ENCODE data around the gene SARM1.

The SARM1 gene

DNA sequence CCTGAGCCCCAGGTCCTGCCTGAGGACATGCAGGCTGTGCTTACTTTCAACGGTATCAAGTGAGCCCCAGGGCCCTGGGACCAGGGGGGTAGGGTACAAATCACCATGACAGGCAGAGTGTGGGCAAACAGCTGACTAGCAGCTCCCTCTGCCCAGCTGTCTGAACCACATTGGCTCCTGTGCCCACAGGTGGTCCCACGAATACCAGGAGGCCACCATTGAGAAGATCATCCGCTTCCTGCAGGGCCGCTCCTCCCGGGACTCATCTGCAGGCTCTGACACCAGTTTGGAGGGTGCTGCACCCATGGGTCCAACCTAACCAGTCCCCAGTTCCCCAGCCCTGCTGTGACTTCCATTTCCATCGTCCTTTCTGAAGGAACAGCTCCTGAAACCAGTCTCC lies 24.5 kb downstream of the SARM1 start:
- DNase-seq (ENCODE audit: low spot score): no peak

DNA sequence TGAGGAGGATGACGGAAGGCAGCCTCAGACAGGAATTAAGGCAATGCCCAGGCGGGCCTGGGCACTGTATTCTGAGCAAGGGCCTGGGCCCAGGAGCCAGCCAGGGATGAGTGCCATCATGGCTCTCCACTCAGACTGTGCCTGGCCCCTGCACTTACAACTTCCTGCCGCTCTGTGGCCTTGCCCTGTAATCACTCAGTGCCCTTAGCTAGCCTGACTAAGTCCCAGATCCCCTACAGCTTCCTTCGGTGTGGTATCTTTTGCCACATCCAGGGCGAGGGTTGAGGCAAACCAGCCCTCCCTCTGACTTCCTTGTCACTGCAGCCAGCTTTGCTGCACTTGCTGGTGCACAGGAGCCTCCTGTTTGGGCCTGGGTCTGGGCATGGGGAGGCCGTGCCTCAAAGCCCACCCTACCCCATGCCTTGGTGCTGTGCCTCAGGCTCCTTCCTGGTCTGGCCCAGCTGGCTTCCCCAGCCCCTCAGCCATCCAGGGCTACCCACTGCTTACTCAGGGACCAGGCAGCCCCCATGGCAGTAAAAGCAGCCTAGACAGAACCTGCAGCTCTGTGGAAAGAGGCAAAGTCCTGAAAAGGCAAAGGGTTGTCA lies 25.2 kb downstream of the SARM1 start:
- no peak for DNase-seq (ENCODE audit: low spot score)

- DNase-seq (ENCODE audit: low spot score): no peak
These were observed 25.8 kb downstream of the SARM1 start for GRCh38 chr17:28397275-28397674.

GRCh38 chr17:28397687-28398279 lies 26.3 kb downstream of the SARM1 start:
- DNase-seq (ENCODE audit: low spot score): no peak

DNA sequence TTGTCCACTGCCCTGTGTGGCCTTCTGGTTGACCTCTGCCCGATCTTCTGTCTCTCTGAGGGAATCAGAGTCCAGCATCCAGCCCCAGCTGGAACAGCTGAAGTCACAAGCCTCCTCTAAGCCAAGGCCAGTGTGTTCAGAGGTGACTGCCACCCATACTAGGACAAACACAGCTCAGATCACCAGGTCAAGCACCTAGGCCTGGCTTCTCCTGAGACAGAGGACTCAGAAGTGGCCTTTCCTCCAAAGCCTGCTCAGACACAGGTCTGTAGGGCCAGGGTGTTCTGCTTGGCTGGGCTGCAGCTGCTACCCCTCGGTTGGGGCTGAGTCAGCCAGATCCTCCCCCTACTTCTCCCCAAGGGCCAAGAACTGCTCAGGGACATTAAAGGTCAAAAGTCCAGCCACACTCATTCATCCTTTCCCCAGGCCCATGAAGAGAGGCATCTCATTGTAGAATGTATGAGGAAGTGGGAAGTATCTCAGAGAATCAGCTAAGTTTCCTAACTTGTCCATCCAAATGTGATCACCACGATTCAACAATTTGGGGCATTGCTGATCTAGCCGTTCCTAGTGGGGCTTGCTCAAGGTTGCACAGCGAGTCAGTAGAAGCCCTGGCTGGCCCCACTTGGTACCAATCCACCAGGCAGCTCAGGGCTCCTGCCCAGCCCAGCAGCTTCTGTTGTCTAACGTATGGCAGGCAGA lies 26.9 kb downstream of the SARM1 start:
- no peak for DNase-seq (ENCODE audit: low spot score)

GRCh38 chr17:28399808-28400207 lies 28.3 kb downstream of the SARM1 start:
- DNase-seq (ENCODE audit: low spot score): no peak

DNA sequence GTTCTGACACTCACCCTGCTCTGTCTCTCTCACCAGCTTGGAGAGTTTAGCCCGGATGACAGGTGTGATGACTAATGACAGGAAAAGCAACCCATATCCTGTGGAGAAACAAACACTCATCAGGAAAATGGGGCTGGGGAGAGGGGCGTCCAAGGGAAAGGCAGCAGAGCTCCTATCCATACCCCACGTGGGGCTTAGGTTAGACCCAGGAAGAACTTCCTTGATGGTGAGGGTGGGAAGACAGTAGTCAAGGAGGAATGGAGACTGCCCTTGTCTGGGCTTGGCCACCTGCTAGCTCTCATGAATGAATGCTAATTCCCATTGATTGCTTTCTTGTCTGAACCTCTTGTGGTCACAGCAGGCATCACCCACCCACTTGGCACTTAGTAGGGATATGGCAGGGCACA lies 30.7 kb downstream of the SARM1 start:
- DNase-seq (ENCODE audit: low spot score): no peak

DNA sequence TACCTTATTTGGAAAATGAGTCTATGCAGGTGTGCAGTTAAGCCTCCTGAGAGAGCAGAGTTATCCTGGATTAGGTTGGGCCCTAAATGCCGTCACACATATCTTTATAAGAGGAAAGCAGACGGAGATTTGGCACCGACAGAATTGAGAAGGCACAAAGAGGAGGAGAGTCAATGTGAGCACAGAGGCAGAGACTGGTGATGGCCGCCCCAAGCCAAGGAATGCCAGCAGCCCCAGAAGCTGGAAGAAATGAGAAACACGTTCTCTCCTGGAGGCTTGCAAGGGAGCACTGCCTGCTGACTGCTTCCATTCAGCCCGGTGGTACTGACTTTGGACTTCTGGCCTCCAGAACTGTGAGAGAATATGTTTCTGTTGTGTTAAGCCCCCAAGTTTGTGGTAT lies 31.4 kb downstream of the SARM1 start:
- no peak for DNase-seq (ENCODE audit: low spot score)

DNA sequence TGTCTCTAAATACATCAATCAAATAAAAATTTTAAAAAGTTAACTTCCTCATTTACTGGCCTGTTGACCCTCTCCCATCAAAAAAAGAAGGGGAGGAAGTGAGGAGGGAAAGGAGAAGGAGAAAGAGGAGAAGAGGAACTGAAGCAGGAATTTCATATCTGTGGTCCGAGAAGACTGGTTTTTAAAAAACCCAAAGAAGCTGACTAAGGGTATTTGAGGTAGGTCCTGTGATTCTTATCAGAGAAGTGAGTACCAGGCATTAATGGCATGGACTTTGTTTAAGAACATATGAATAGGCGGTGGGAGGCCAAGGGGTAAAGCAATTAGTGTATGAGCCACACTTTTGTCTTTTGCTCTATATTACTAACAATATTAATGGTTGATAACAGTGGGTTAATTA lies 32.5 kb downstream of the SARM1 start:
- no peak for DNase-seq (ENCODE audit: low spot score)

- no peak for DNase-seq (ENCODE audit: low spot score)
These were observed 32.9 kb downstream of the SARM1 start for GRCh38 chr17:28404461-28404811.

- peak; percentile 21 for DNase-seq (ENCODE audit: low spot score)
These were observed 33.5 kb downstream of the SARM1 start for GRCh38 chr17:28404812-28405570.

DNA sequence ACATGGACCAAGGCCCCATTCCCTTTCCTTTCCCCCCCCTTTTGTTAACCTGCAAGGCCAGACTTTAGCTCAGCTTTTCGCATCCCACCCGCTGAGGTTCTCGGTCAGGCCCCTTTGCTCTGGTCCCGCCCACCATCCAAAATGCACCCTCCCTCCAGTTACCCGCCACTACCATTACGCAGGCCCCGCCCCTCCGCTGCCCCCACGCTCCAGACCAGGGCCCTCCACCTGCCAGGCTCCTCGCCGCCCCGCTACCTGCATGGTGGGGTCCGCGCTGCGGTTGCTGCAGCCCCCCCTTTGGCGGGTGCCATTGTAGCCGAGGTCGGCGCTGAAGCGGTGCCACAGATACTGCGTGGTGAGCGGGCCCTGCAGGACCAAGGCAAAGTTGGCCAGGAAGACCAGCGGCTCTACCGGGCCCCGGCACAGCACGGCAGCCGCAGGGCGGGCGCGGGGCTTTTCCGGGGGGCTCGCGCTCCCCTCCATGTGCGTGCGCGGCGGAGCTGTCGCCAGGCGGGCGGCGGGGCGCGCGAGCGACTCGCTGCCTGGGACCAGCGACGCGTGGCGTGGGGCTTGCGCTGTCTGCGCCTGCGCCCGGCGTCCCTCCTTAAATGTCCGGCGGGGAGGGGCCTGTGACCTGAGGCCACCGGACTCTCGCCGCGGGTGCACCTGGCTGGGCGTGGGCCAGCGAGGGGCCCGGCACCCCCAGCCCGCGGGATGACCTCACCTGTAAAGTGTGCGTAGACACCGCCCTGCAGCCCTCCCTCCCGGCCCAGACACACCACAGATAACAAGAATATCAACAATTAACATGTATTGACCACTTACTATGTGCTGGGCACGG lies 34.4 kb downstream of the SARM1 start, which contains the start of gene SLC46A1:
TSS of gene SLC46A1 (minus strand) at position 581 of the 841 bp plus-strand sequence. CDS start at position 483, 98 bp downstream.
- peak; percentile 57 for DNase-seq (ENCODE audit: low spot score)

GRCh38 chr17:28406473-28406814 lies 35.0 kb downstream of the SARM1 start:
- DNase-seq (ENCODE audit: low spot score): no peak

GRCh38 chr17:28407130-28407973 lies 35.9 kb downstream of the SARM1 start:
- no peak for DNase-seq (ENCODE audit: low spot score)

- no peak for DNase-seq (ENCODE audit: low spot score)
These were observed 36.4 kb downstream of the SARM1 start for GRCh38 chr17:28407974-28408306.

- DNase-seq (ENCODE audit: low spot score): no peak
These were observed 40.6 kb downstream of the SARM1 start for GRCh38 chr17:28412099-28412498.

DNA sequence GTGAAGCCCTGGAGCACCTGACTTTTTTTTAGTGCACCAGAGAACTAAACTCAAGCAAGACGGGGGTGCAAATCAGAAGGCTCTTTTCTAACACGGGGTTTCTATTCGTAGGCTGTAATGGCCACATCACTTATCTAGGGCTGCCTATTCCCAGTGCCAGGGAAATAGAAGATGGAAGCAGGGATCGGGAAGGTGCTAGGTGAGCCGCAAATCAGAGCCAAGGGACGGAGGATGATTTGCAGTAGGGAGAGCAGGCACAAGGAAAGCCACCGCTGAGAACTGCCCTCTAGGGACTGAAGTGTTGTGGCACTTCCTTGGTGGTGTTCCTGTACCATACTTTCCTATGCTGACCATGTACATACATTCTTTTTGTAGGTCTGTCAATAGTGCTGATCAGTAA lies 42.3 kb downstream of the SARM1 start:
- no peak for DNase-seq (ENCODE audit: low spot score)

DNA sequence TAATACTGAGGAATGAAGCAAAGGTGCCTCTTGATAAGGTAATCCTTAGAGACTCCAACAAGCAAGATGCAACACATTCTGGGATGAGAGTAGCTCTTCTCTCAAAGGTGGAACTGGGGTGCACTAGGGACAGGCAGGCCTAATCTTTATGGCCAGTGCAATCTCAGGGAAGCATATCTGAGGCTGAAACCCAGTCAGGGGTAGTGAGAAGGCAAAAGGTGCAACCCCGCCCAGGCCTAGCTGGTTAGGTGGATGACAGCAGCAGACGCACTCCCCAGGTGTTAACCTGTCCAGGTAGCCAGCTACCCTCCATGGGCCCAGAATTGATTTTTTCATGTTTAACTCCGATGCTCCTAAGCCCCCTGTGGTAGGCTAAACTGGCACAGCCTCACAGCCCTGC lies 44.4 kb downstream of the SARM1 start:
- no peak for DNase-seq (ENCODE audit: low spot score)

GRCh38 chr17:28416703-28417311 lies 45.3 kb downstream of the SARM1 start:
- peak; percentile 67 for DNase-seq (ENCODE audit: low spot score)

GRCh38 chr17:28421787-28422305 lies 50.4 kb downstream of the SARM1 start:
- no peak for DNase-seq (ENCODE audit: low spot score)

- DNase-seq (ENCODE audit: low spot score): no peak
These were observed 53.7 kb downstream of the SARM1 start for GRCh38 chr17:28425206-28425605.
